T-cell (primary cell): Measurements from ENCODE around the gene HAO2. TPM values are rescaled to one million over a fixed set of nuclear protein-coding genes. Genes with fewer than 3 reads are reported as not detected.
"Not testable (repeated sequence)": the region's sequence is repeated elsewhere in the genome, so short reads cannot be mapped to it uniquely, and the experiment has no call there.

Experiments
- ATAC-seq, 4 experiments: fragments of 200-7000 bp in 3 of 4; fragments of 150-1000 bp in 1 of 4; cut with Tn5 transposase; replicated peaks in 1 of 4; 1 replicate in 3 of 4; 2 replicates in 1 of 4; pipeline ENCODE4 v1.10.0; 2021; ENCODE audit warnings: moderate library complexity in 3 of 4, mild to moderate bottlenecking in 2 of 4, moderate number of reproducible peaks in 1 of 4
- CTCF ChIA-PET, 2 donors: fragments of 300-600 bp; sonication (Branson Sonifier 250); formaldehyde crosslinking; loops; one replicate each; lab custom pipeline; 2022; ENCODE audit warnings: antibody characterized with exemption in 2 of 2; lab: Charles Lee
- POLR2A ChIA-PET, 2 donors: fragments of 300-600 bp; sonication (Branson Sonifier 250); formaldehyde crosslinking; loops; one replicate each; lab custom pipeline; 2022; ENCODE audit warnings: antibody characterized with exemption in 2 of 2; lab: Charles Lee
- DNase-seq, 35 experiments: peaks; one replicate each; pipeline versions ENCODE4 v3.0.0 to v3.0.0-alpha.2; 2013 to 2023
- H3K27ac ChIP-seq: one replicate; pipeline ENCODE4 v1.5.1; 2013; ENCODE audit warnings: low read length
- H3K27me3 ChIP-seq, 2 experiments: replicated peaks in 1 of 2; 1 replicate in 1 of 2; 2 replicates in 1 of 2; pipeline versions ENCODE4 v1.6.1 to v1.7.0; 2013; ENCODE audit warnings: low read length in 1 of 2, mixed read lengths in 1 of 2; ENCODE audit not compliant: control insufficient read depth in 2 of 2, insufficient read depth in 2 of 2; ENCODE audit errors: extremely low read depth in 1 of 2
- H3K36me3 ChIP-seq, 2 donors: 1 replicate in 1 of 2; 2 replicates in 1 of 2; pipeline versions ENCODE4 v1.6.1 to v1.7.0; 2013; ENCODE audit warnings: low read length in 1 of 2; ENCODE audit not compliant: control insufficient read depth in 2 of 2, insufficient read depth in 1 of 2; ENCODE audit errors: extremely low read depth in 1 of 2
- H3K4me1 ChIP-seq, 2 experiments: 1 replicate in 1 of 2; 2 replicates in 1 of 2; pipeline versions ENCODE4 v1.6.1 to v1.7.0; 2013; ENCODE audit warnings: low read length in 2 of 2, mixed read lengths in 1 of 2; ENCODE audit not compliant: insufficient read depth in 2 of 2, control insufficient read depth in 1 of 2; ENCODE audit errors: extremely low read depth in 1 of 2
- H3K4me3 ChIP-seq, 2 donors: 1 replicate in 1 of 2; 2 replicates in 1 of 2; pipeline versions ENCODE4 v1.5.1 to v1.7.0; 2013; ENCODE audit warnings: mild to moderate bottlenecking in 2 of 2, low read length in 1 of 2, moderate library complexity in 1 of 2; ENCODE audit not compliant: control insufficient read depth in 1 of 2; ENCODE audit errors: extremely low read depth in 1 of 2
- H3K9me3 ChIP-seq: 2 replicates; pipeline ENCODE4 v1.7.0; 2013
- H3K27ac Mint-ChIP-seq, 2 donors: one replicate each; pipeline ENCODE4 v1.8.0; 2020 to 2021; ENCODE audit warnings: mild to moderate bottlenecking in 2 of 2, mixed read lengths in 2 of 2
- H3K27me3 Mint-ChIP-seq, 2 donors: one replicate each; pipeline ENCODE4 v1.8.0; 2021 to 2022; ENCODE audit warnings: mixed read lengths in 2 of 2
- H3K36me3 Mint-ChIP-seq: one replicate; pipeline ENCODE4 v1.8.0; 2021; ENCODE audit warnings: mixed read lengths
- H3K4me1 Mint-ChIP-seq, 3 donors: one replicate each; pipeline ENCODE4 v1.8.0; 2020 to 2022; ENCODE audit warnings: mixed read lengths in 3 of 3, mild to moderate bottlenecking in 1 of 3
- H3K4me3 Mint-ChIP-seq, 3 donors: one replicate each; pipeline ENCODE4 v1.8.0; 2020 to 2022; ENCODE audit warnings: mild to moderate bottlenecking in 3 of 3, mixed read lengths in 3 of 3, moderate library complexity in 3 of 3
- H3K9me3 Mint-ChIP-seq, 3 donors: one replicate each; pipeline ENCODE4 v1.8.0; 2020 to 2022; ENCODE audit warnings: mixed read lengths in 3 of 3
- WGBS: methylation state at CpG from one replicate; pipeline ENCODE4 v1.1.5; 2013; ENCODE audit warnings: missing lambda C conversion rate; ENCODE audit not compliant: insufficient coverage; 5-methylcytosine and 5-hydroxymethylcytosine counted together
- total RNA-seq, 35 experiments: library from RNA in 6 of 35; stranded (reverse) in 6 of 35; fragments of 120-200 nt in 1 of 35; gene quantifications; one replicate each; pipeline versions ENCODE4 v1.2.1 to v1.2.4 and lab custom pipeline; 2013 to 2026

Gene HAO2
- total RNA-seq, 5 donors from 2014 or later (not counting 1 experiment from before 2014, with no cell fraction given), result not detected

GRCh38 chr1:119374208-119374874 is 5.8 kb downstream of the HAO2 start:
- Mint-ChIP-seq H3K27me3 (peaks cover 15 to 21% of the 10 kb centered on the region in 2 donors), H3K4me3 (no peak overlapping the region), H3K27ac (no peak overlapping the region), H3K4me1 (peaks cover 4% of the 10 kb centered on the region in 3 donors), H3K9me3 (peaks cover 0 to 4% (median 3%) of the 10 kb centered on the region in 3 donors), H3K36me3 (no peaks in the 10 kb centered on the region)
- Histone ChIP-seq H3K27me3 (no peaks in the 10 kb centered on the region), H3K27ac (no peak overlapping the region), H3K4me3 (no peak overlapping the region), H3K9me3 (no peaks in the 10 kb centered on the region), H3K36me3 (no peaks in the 10 kb centered on the region), H3K4me1 (no peaks in the 10 kb centered on the region)
- POLR2A ChIA-PET, result no interaction called here
- DNase-seq (no peak), ATAC-seq (no peak)
- CTCF ChIA-PET, result no interaction called here
- WGBS, result 44% methylated on average over 2 of the region's 4 CpGs

- no peaks in the 10 kb centered on the region for H3K36me3 Mint-ChIP-seq
- Histone ChIP-seq H3K27ac (no peak overlapping the region), H3K4me3 (no peak overlapping the region), H3K36me3 (no peaks in the 10 kb centered on the region), H3K27me3 (no peaks in the 10 kb centered on the region), H3K4me1 (no peaks in the 10 kb centered on the region), H3K9me3 (no peaks in the 10 kb centered on the region)
- H3K27ac Mint-ChIP-seq, result no peak overlapping the region
- peaks cover 15 to 24% of the 10 kb centered on the region in 2 donors for H3K27me3 Mint-ChIP-seq
- H3K4me3 Mint-ChIP-seq, result no peak overlapping the region
- WGBS, result no CpG with 5 or more reads among the region's 1 CpG
- ATAC-seq (no peak), DNase-seq (no peak)
- ChIA-PET CTCF (no interaction called here), POLR2A (no interaction called here)
- peaks cover 0 to 10% (median 4%) of the 10 kb centered on the region in 3 donors for H3K9me3 Mint-ChIP-seq
- peaks cover 4% of the 10 kb centered on the region in 3 donors for H3K4me1 Mint-ChIP-seq
Observed at GRCh38 chr1:119375366-119375765, 6.8 kb downstream of the HAO2 start.

- DNase-seq, result no peak
- CTCF ChIA-PET, result no interaction called here
- 80% methylated on average over 1 of the region's 1 CpG for WGBS
Observed at GRCh38 chr1:119376594-119376993, 8.0 kb downstream of the HAO2 start.

GRCh38 chr1:119377594-119377993 is 9.0 kb downstream of the HAO2 start:
- H3K27ac ChIP-seq, H3K4me3 Mint-ChIP-seq, H3K27ac Mint-ChIP-seq, CTCF ChIA-PET, H3K9me3 ChIP-seq, ATAC-seq, H3K27me3 ChIP-seq, H3K4me1 ChIP-seq, H3K36me3 ChIP-seq, DNase-seq, H3K4me3 ChIP-seq, POLR2A ChIA-PET, H3K36me3 Mint-ChIP-seq, H3K4me1 Mint-ChIP-seq: not testable (repeated sequence)
- WGBS, result no CpG with 5 or more reads among the region's 2 CpGs
- Mint-ChIP-seq H3K27me3 (peaks cover 8 to 16% of the 10 kb centered on the region in 2 donors), H3K9me3 (peaks cover 0 to 12% (median 4%) of the 10 kb centered on the region in 3 donors)

More at GRCh38 chr1:119376594-119376993, 8.0 kb downstream of the HAO2 start:
- Histone ChIP-seq H3K27me3 (no peaks in the 10 kb centered on the region), H3K36me3 (no peaks in the 10 kb centered on the region), H3K4me3 (no peak overlapping the region), H3K27ac (no peak overlapping the region), H3K9me3 (no peaks in the 10 kb centered on the region), H3K4me1 (no peaks in the 10 kb centered on the region)
- H3K4me3 Mint-ChIP-seq, result no peak overlapping the region
- POLR2A ChIA-PET, result no interaction called here
- H3K27ac Mint-ChIP-seq, result no peak overlapping the region
- no peak for ATAC-seq
- H3K36me3 Mint-ChIP-seq, result no peaks in the 10 kb centered on the region
- H3K27me3 Mint-ChIP-seq, result peaks cover 15 to 20% of the 10 kb centered on the region in 2 donors
- H3K4me1 Mint-ChIP-seq, result peaks cover 4% of the 10 kb centered on the region in 3 donors
- H3K9me3 Mint-ChIP-seq, result peaks cover 0 to 12% (median 4%) of the 10 kb centered on the region in 3 donors

- H3K4me1 Mint-ChIP-seq, result peaks cover 2 to 4% (median 3%) of the 10 kb centered on the region in 3 donors
- DNase-seq (no peak), ATAC-seq (no peak)
- H3K27ac Mint-ChIP-seq, result no peak overlapping the region
- H3K27me3 ChIP-seq, result no peaks in the 10 kb centered on the region
- no peaks in the 10 kb centered on the region for H3K36me3 Mint-ChIP-seq
- no peak overlapping the region for H3K4me3 Mint-ChIP-seq
- H3K4me1 ChIP-seq, result no peaks in the 10 kb centered on the region
- no peak overlapping the region for H3K4me3 ChIP-seq
- no peaks in the 10 kb centered on the region for H3K9me3 ChIP-seq
- H3K9me3 Mint-ChIP-seq, result peaks cover 0 to 12% (median 4%) of the 10 kb centered on the region in 3 donors
- H3K27ac ChIP-seq, result no peak overlapping the region
- 100% methylated on average over 1 of the region's 1 CpG for WGBS
- H3K36me3 ChIP-seq, result no peaks in the 10 kb centered on the region
- POLR2A ChIA-PET, result no interaction called here
- CTCF ChIA-PET, result no interaction called here
- H3K27me3 Mint-ChIP-seq, result peaks cover 7 to 16% of the 10 kb centered on the region in 2 donors
Observed at GRCh38 chr1:119379117-119379516, 10.5 kb downstream of the HAO2 start.

- Histone ChIP-seq H3K27me3 (no peaks in the 10 kb centered on the region), H3K36me3 (no peaks in the 10 kb centered on the region), H3K4me3 (no peak overlapping the region), H3K9me3 (no peaks in the 10 kb centered on the region), H3K27ac (no peak overlapping the region), H3K4me1 (no peaks in the 10 kb centered on the region)
- H3K27me3 Mint-ChIP-seq, result peaks cover 5 to 16% of the 10 kb centered on the region in 2 donors
- ChIA-PET CTCF (no interaction called here), POLR2A (no interaction called here)
- H3K4me1 Mint-ChIP-seq, result no peaks in the 10 kb centered on the region
- no peak for DNase-seq
- 80% methylated on average over 1 of the region's 2 CpGs for WGBS
- no peak overlapping the region for H3K27ac Mint-ChIP-seq
- ATAC-seq, result no peak
- H3K36me3 Mint-ChIP-seq, result no peaks in the 10 kb centered on the region
- H3K9me3 Mint-ChIP-seq, result peaks cover 0 to 12% (median 4%) of the 10 kb centered on the region in 3 donors
- H3K4me3 Mint-ChIP-seq, result no peak overlapping the region
Observed at GRCh38 chr1:119380304-119380703, 11.7 kb downstream of the HAO2 start.
